ENCODE measurements around the gene RPS15.
"Not testable (repeated sequence)": the region's sequence is repeated elsewhere in the genome, so short reads cannot be mapped to it uniquely, and the experiment has no call there.

The RPS15 gene

DNA sequence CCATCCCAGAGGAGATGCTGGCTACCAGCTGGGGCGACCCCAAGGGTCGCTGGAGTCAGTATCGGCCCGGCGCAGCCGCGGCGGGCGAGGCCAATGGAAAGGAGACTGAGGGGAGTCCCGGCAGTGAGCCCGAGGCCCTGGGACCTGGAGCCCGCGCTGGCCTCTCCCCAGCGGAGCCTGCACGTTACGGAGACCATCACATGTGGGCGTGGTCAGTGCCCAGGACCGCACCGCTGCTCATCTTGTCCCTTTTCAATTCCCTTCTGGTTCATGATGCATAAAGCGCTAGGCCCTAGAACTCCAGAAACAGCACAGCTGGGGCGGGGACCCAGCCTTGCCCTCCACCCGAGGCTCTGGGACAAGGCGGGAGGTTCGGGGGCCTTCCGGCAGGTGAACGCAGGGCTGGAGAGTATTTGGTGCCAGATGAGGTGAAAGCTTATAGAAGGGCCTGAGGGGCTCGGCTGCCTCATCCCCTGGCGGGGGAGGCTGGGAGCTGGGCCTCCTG is 32.9 kb downstream of the RPS15 start:
- peak; percentile 79 for DNase-seq

DNA sequence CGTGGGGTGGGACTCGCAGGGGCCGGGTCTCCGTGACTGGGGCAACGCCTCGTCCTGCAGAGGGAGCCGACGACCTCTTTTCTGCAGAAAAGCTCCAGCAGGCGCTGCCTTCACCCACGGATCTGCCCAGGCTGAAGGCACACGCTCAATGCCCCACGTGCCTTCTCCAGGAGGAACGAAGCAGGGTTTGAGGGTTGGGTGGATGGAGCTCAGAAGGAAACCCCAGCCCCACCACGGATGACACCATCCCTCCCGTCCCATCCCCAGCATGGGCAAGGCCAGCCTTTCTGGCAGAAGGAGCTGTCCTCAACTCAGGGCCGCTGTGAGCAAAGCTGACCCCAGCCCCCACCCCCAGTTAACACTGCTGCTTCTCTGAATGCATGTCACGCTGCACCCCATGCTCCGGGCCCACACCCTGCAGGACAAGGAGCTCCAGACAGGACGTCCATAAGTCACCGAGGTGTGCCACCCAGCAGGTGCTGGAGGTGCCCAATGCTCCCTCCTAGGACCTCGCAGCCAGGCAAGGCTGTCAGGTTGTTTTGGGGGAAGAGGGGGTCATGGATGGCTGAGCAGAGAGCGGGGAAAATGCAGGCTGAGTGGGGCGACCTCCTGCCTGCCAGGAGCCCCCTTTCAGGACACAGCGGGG is 33.4 kb downstream of the RPS15 start:
- peak; percentile 33 for DNase-seq

DNA sequence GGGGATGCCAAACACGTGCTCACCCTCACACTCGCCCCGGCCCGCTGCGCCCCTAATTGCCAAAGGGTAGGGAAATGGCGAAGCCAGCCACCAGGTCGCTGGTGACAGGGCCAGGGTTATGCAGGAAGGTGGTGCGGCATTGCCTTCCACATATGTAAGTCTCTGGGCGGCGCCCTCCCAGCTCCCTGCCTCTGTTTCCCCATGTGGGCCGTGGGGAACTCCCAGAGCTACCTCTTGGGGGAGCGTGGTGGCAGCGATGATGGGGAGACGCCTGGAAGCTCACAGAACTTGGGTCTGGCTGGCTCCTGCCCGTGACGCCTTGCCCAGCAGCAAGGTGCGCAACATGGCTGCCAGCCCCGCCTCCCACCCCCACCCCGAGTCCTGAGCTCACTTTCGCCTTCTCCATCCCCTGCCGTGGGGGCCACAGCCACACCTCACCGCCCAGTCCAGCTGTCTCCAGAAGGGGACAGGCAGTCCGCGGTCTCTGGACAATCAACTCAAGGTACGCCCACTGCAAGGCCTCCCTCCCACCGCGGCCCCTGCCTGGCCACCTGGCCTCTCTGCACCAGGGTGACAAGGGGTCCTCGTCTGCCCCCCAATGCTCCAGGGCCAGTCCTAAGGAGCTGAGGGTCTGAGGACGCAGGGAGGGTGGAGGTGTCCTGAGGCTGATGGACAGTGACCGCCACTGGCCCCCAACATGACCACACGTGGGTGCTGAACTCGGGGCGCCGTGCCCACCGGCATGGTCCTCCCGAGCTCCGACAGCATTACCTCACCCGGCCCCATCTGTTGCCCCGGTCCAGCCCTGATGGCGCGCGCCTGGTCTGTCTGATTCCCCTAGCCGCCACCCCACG is 34.3 kb downstream of the RPS15 start:
- DNase-seq = no peak

GRCh38 chr19:1473085-1473851 is 35.1 kb downstream of the RPS15 start:
- peak; percentile 37 for DNase-seq

DNA sequence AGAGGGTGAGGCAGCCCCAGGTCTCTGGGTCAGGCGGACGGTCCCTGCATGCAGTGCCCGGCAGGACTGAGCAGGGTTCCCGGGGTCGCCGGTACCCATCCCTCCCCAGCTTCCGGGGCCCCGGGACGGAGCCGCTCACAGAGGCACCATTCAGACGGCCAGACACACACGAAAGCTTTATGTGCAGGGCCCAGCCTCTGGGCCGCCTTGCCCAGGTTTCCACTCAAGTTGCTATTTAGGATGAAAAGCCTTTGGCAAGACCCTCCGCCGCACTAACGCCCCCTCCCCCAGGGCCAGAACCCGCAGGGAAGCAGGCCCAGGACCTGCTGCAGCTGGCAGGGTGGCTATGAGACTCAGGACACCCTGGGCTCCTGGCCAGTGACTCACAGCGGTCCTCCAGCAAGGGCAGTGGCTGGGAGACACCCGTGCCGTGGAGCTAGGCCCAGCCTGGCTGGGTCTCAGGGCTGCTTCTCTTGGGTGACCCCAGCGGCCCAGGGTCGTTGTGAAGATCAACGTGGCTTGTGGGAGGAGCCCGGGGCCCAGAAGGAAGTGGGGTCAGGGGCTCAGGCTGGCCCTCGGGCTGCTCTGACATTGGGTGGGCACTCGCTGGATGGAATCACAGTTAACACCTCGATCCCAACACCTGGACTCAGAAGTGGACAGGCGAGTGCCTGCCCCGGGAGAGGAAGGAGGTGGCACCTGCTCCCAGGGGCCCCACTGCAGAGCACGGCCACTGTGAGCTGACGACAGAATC is 36.0 kb downstream of the RPS15 start:
- DNase-seq = peak; percentile 26

- DNase-seq = no peak
Measured at GRCh38 chr19:1474765-1475351, 36.7 kb downstream of the RPS15 start.

- DNase-seq = no peak
Measured at GRCh38 chr19:1475751-1476437, 37.7 kb downstream of the RPS15 start.

GRCh38 chr19:1477056-1477455 is 38.9 kb downstream of the RPS15 start:
- not testable (repeated sequence) for DNase-seq

- DNase-seq = peak; percentile 97
Measured at GRCh38 chr19:1478934-1479707, 40.9 kb downstream of the RPS15 start, which contains the start of gene C19orf25. Gene C19orf25 (minus strand): TSS chr19:1479215. CDS start chr19:1478903, 312 bp downstream.

DNA sequence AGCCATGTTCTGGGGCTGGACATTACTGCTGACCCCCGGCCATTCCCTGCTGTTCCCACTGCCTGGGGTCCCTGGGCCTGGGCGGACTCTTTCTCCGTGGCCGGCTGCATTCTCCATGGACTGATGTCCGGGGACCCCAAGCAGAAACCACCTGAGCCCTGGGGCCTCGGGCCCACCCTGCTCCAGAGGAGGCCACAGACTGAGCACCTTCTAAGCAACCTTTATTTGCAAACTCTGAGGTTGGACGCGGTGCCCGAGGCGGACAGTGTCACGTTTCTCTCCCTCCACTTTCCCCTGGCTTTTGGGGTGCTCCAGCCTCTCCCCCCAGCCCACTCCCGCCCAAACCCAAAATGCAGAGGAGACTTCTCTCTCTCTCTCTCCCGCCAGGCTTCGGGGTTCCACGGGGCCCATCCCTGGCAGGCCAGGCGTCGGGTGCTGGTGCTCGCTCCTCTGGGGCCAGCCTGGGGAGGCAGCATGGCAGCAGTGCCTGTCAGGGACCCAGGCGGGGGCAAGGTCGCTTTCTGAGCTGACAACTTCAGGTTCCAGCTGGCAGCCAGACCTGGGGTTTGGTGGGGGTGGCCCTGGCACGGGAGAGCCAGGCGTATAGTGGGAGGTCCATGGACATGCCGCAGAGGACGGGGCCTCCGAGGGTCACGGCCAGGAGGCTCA is 43.2 kb downstream of the RPS15 start:
- DNase-seq = no peak

GRCh38 chr19:1481893-1482360 is 43.7 kb downstream of the RPS15 start:
- no peak for DNase-seq

DNA sequence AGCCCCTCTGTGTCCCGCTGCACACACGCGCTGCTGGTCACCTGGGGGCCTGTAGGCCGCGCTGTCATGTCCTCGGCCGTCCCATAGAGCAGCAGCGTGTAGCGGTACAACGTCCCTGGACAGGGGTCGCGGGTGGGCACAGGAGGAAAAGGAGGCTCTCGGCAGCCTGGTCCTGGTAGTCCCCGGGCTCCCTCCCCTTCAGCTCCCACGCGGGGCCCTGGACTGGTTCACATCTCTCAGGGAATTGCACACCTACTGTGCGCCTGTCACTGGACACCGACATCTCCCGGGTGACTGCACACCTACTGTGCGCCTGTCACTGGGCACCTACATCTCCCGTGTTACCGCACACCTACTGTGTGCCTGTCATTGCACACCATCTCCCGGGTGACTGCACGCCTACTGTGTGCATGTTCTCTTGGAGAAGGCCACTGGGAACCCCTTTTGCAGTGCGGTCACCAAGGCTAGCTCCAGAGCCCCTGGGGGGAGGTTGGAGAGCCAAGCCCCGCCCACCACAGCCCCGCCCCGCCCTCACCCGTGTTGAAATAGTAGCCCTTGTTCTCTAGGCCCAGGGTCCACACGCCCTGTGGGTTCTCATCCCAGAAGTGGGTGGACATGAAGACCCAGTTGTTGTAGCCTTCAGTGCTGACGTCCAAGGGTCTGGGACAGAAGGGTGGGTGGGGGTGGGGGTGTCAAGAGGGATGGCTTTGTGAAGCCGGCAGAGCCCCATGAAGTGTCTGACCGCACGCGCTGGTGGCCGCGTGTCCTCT is 44.4 kb downstream of the RPS15 start:
- no peak for DNase-seq

DNA sequence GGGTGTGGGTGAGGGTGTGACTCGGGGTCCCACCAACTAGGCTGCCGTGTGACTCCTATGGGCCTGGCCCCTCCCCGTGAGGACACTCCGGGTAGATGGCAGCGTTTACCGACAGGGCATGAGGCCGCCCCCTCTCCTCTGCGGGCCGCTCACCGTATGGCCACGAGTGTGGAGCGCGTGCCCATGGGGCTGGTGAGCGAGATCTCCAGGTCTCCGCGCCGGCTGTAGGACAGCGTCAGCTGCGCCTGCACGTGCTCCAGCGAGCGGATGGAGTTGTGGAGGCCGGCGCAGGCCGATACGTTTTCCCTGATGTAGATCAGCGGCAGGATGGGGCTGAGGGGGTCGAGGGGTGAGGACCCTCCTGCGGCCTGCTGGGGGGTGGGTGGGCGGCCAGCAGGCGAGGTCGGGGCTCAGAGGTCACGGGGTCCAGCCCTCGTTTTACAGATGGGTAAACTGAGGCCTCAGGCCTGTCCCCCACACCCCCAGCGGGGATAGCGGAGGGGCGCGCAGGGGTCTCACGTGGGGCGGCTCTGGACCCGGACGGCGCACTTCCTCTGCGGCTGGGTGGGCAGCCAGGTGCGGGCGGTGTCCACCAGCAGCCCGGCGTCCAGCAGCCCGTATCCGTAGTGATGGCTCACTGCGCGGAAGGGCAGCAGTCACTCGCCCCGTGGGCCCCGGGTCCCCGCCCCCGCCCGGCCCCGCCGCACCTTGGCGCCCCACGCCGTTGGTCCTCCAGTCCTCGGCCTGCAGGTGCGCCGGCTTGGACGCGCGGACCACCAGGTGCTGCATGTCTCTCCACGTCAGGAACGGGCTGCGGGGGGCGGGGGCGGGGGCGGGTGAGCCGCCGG is 45.2 kb downstream of the RPS15 start:
- no peak for DNase-seq

GRCh38 chr19:1483979-1484428 is 45.8 kb downstream of the RPS15 start:
- DNase-seq = no peak

DNA sequence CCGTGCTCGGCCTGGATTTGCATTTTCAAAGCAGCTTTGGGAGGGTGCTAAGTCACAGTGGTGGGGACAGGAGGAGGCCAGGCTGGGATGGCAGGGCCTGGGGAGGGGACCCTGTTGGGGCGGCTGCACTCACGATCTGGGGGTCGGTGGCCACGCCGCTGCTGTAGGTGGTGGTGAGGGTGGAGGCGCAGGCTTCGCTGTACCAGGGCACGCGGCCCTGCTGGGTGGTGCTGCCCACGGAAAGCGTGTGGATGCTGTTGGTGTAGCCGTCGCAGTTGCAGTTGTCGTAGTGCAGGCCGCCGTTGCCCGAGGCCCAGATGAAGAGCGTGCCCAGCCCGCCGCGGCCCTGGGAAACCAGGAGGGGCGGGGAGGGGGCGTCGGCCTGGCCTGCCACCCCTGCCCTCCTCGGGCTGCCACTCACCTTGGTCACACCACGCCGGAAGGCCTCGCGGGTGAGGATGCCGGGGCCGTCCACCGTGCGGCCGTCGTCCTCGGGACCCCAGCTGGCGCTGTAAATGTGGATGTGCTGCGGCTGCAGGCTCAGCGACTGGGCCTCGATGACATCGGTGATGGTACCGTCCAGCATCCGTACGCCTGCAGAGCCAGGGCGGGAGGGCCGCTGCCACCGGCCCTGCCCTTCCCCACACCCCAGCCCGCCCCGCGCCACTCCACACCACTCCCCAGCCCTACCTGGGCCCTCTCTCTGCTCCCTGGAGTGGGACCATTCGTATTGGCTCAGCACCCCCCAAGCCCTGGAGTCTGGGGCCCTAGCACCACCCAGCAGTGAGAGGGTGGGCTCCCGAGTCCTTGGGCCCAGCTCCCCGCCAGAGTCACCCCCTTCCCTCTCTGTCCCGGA is 48.8 kb downstream of the RPS15 start:
- no peak for DNase-seq

DNA sequence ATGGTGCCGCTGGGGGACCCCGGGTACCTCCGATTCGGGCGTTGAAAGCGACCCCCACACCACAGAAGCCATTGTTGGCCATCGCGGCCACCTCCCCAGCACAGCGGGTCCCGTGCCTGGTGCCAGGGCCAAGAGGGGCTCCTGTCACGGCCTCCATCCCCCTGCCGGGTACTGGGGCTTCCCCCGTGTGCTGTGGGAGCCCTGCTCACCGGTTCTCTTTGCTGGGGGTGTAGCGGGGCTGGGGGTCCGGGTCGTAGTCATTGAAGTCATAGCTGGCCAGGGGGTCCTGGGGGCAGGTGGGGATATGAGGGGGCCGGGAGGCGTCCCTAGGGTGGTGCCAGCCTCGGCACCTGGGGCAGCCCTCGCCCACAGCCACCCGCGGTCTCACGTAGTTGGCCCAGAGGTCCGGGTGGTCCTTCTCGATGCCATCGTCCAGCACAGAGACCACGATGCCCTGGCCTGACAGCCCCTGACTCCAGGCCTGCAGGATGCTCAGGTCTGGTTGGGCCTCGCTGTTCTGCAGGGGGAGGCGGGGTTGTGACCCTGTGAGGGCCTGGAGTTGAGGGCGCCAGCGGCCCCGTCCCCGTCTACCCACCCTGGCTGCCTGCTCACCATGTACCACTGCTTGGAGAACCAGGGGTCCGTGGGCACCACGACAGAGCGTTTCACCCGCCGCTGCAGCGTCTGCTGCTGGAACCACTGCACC is 49.5 kb downstream of the RPS15 start:
- no peak for DNase-seq

DNA sequence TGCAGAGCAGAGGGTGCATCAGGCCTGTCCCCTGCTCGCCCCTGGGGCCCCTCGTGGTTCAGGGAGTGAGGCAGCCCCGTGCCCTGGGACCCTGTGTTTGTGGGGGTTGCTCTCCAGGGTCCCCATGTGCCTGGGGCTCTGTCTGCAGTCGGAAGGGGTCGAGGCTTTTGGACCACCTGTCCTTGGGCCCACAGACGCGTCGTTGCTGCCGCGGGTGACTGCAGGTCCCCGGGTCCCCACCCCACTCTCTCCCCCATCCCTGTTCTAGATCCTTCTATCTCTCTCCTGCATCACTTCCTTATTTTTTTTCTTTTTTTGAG is 50.0 kb downstream of the RPS15 start:
- no peak for DNase-seq
